HepG2 (cell line): Measurements from ENCODE around the gene CLASP1. TPM values are rescaled to one million over a fixed set of nuclear protein-coding genes. Genes with fewer than 3 reads are reported as not detected.

Source experiments
- ATF1 ChIP-seq: IDR thresholded peaks from 2 replicates; pipeline ENCODE4 v1.6.1; 2016; ENCODE audit warnings: mild to moderate bottlenecking, control low read depth
- EED ChIP-seq: sonication (generic); formaldehyde crosslinking; IDR thresholded peaks from 2 replicates; pipeline ENCODE4 v1.5.0; 2020; ENCODE audit warnings: mild to moderate bottlenecking, missing genetic modification reagents
- ETV6 ChIP-seq: sonication (generic); formaldehyde crosslinking; conservative IDR thresholded peaks from 2 replicates; pipeline ENCODE4 v1.4.0; 2020; ENCODE audit warnings: missing genetic modification reagents
- FOXO1 ChIP-seq: sonication (generic); formaldehyde crosslinking; IDR thresholded peaks from 2 replicates; pipeline ENCODE4 v1.4.0; 2020; ENCODE audit warnings: missing genetic modification reagents
- HCFC1 ChIP-seq: fragments of 150-350 bp; IDR thresholded peaks from 2 replicates; pipeline ENCODE4 v1.6.1; 2014; ENCODE audit warnings: low read depth, low read length
- HNF4A ChIP-seq: sonication (generic); formaldehyde crosslinking; IDR thresholded peaks from 2 replicates; pipeline ENCODE4 v1.4.0; 2020; ENCODE audit warnings: missing genetic modification reagents
- KLF16 ChIP-seq, 2 experiments: sonication (generic) in 1 of 2; formaldehyde crosslinking in 1 of 2; IDR thresholded peaks; 2 replicates each; pipeline versions ENCODE4 v1.6.1 to v1.8.0; 2016 to 2023; ENCODE audit warnings: missing genetic modification reagents in 2 of 2, missing compliant biosample characterization in 1 of 2
- MAF1 ChIP-seq: sonication (generic); formaldehyde crosslinking; IDR thresholded peaks from 2 replicates; pipeline ENCODE4 v1.5.0; 2020; ENCODE audit warnings: missing genetic modification reagents, borderline replicate concordance
- PBX3 ChIP-seq: sonication (generic); formaldehyde crosslinking; IDR thresholded peaks from 2 replicates; pipeline ENCODE4 v1.8.1; 2023; ENCODE audit warnings: missing genetic modification reagents, inconsistent platforms, borderline replicate concordance
- PPARG ChIP-seq: conservative IDR thresholded peaks from 2 replicates; pipeline ENCODE4 v1.6.1; 2016; ENCODE audit warnings: missing biosample characterization, missing genetic modification reagents
- RFXANK ChIP-seq: IDR thresholded peaks from 2 replicates; pipeline ENCODE4 v1.6.1; 2016
- SKI ChIP-seq: fragments of 450-650 bp; IDR thresholded peaks from one replicate; pipeline ENCODE4 v1.6.1; 2018; ENCODE audit warnings: mild to moderate bottlenecking; ENCODE audit not compliant: partially characterized antibody
- ZNF10 ChIP-seq: sonication (generic); formaldehyde crosslinking; IDR thresholded peaks from 2 replicates; pipeline ENCODE4 v1.4.0; 2020; ENCODE audit warnings: mild to moderate bottlenecking, low read depth, missing genetic modification reagents, borderline replicate concordance
- ZNF263 ChIP-seq: sonication (generic); formaldehyde crosslinking; IDR thresholded peaks from 2 replicates; pipeline ENCODE4 v1.4.0; 2020; ENCODE audit warnings: missing genetic modification reagents
- ZNF501 ChIP-seq: sonication (generic); formaldehyde crosslinking; IDR thresholded peaks from 2 replicates; pipeline ENCODE4 v1.5.1; 2020; ENCODE audit warnings: mild to moderate bottlenecking, moderate library complexity, missing genetic modification reagents
- ZNF678 ChIP-seq: sonication (generic); formaldehyde crosslinking; IDR thresholded peaks from 2 replicates; pipeline ENCODE4 v1.4.0; 2020; ENCODE audit warnings: mild to moderate bottlenecking, missing genetic modification reagents
- ZNF724P ChIP-seq: sonication (generic); formaldehyde crosslinking; IDR thresholded peaks from 2 replicates; pipeline ENCODE4 v1.8.0; 2022; ENCODE audit warnings: missing genetic modification reagents, borderline replicate concordance
- ZNF766 ChIP-seq: sonication (generic); formaldehyde crosslinking; IDR thresholded peaks from 2 replicates; pipeline ENCODE4 v1.5.0; 2020; ENCODE audit warnings: missing genetic modification reagents, borderline replicate concordance
- ZSCAN20 ChIP-seq: sonication (generic); formaldehyde crosslinking; IDR thresholded peaks from 2 replicates; pipeline ENCODE4 v1.4.0; 2020; ENCODE audit warnings: missing genetic modification reagents, mild to moderate bottlenecking, borderline replicate concordance
- polyA plus RNA-seq, 8 experiments: library from polyadenylated mRNA; depleted of rRNA in 3 of 8; stranded (reverse) in 7 of 8; unstranded in 1 of 8; fragments of >200 nt; fragmentation: Illumina TruSeq in 4 of 8; extraction: Trizol in 4 of 8; gene quantifications; 2 replicates each; pipeline versions ENCODE4 v1.2.1 to v1.2.3, GENCODE V29; 2011 to 2016; ENCODE audit warnings: low read depth in 4 of 8, missing spikeins in 1 of 8, mixed read lengths in 1 of 8; ENCODE audit not compliant: insufficient read depth in 1 of 8
- total RNA-seq, 5 experiments: library from RNA; depleted of rRNA; stranded (reverse); fragments of >200 nt; fragmentation: Illumina TruSeq; extraction: Trizol; gene quantifications; 2 replicates each; pipeline ENCODE4 v1.2.3, GENCODE V29; 2016; ENCODE audit warnings: low read depth in 1 of 5
- TF ChIP-seq, protein P1 (sequence below): sonication (generic); formaldehyde crosslinking; IDR thresholded peaks from 2 replicates; pipeline ENCODE4 v1.5.1; 2020; ENCODE audit warnings: mild to moderate bottlenecking, missing genetic modification reagents, borderline replicate concordance
- TF ChIP-seq, protein P2 (sequence below), 2 experiments: fragments of 450-650 bp in 1 of 2; sonication (generic) in 1 of 2; formaldehyde crosslinking; IDR thresholded peaks; 2 replicates each; pipeline versions ENCODE4 v1.5.0 to v1.8.0; 2020 to 2022; ENCODE audit warnings: mild to moderate bottlenecking in 1 of 2, missing genetic modification reagents in 1 of 2
- TF ChIP-seq, protein P3 (sequence below): sonication (generic); formaldehyde crosslinking; IDR thresholded peaks from 2 replicates; pipeline ENCODE4 v1.4.0; 2020; ENCODE audit warnings: missing genetic modification reagents

CLASP1 gene
- total and polyA plus RNA-seq, 2 of the 13 experiments (the other 11 are each of a cell fraction or from before 2014, with no cell fraction given) = 11.7 to 47.9 TPM

DNA sequence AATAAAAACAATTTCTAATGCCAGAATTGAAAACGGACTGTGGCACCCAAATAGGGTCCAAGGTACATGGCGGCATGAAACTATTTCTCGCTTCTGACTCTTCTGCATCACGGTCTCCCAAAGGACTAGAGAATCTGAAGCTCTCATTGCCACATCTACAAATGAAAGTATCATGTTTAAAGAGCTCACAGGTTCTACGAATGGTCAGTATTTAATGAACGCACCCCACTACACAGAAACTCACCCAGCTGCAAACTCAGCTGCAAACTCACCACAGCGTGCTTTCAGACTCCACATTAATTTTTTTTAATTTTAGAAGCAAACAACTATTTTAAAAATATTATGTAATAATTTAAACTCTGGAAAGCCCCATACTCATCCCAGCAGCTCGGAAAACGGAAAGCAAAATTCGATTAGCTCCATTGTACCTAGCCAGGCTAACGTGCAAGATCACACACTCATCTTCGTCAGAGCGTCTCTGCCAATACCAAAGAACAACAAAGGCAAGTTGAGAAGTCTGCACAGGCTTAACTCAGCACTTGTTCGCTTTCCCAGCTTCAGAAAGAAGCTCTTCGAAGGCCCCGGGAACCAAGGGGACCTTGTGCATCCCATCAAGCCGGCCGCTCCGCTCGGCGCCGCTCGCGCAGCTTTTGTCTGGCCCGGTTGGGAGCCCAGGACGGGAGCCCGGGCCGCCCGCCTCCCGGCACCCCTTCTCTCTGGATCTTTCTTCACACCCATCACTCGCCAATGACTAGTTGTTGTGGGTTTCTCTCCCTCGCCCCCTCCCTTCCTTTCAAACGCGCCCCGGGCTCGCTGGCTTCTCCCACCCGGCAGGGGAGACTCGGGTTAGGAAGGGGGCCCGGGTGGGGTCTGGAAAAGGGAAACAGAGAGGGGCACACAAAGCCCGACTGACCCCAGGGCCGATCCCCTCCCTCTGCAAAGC lies 785 bp downstream of the CLASP1 start (continued):
- TF ChIP-seq, protein P1, sequence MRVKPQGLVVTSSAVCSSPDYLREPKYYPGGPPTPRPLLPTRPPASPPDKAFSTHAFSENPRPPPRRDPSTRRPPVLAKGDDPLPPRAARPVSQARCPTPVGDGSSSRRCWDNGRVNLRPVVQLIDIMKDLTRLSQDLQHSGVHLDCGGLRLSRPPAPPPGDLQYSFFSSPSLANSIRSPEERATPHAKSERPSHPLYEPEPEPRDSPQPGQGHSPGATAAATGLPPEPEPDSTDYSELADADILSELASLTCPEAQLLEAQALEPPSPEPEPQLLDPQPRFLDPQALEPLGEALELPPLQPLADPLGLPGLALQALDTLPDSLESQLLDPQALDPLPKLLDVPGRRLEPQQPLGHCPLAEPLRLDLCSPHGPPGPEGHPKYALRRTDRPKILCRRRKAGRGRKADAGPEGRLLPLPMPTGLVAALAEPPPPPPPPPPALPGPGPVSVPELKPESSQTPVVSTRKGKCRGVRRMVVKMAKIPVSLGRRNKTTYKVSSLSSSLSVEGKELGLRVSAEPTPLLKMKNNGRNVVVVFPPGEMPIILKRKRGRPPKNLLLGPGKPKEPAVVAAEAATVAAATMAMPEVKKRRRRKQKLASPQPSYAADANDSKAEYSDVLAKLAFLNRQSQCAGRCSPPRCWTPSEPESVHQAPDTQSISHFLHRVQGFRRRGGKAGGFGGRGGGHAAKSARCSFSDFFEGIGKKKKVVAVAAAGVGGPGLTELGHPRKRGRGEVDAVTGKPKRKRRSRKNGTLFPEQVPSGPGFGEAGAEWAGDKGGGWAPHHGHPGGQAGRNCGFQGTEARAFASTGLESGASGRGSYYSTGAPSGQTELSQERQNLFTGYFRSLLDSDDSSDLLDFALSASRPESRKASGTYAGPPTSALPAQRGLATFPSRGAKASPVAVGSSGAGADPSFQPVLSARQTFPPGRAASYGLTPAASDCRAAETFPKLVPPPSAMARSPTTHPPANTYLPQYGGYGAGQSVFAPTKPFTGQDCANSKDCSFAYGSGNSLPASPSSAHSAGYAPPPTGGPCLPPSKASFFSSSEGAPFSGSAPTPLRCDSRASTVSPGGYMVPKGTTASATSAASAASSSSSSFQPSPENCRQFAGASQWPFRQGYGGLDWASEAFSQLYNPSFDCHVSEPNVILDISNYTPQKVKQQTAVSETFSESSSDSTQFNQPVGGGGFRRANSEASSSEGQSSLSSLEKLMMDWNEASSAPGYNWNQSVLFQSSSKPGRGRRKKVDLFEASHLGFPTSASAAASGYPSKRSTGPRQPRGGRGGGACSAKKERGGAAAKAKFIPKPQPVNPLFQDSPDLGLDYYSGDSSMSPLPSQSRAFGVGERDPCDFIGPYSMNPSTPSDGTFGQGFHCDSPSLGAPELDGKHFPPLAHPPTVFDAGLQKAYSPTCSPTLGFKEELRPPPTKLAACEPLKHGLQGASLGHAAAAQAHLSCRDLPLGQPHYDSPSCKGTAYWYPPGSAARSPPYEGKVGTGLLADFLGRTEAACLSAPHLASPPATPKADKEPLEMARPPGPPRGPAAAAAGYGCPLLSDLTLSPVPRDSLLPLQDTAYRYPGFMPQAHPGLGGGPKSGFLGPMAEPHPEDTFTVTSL (CRISPR knock-in tag) = no peak
- no peak for TF ChIP-seq ZNF263
- TF ChIP-seq PPARG (CRISPR knock-in tag) = no peak
- peak; percentile 71 for TF ChIP-seq ZSCAN20 (CRISPR knock-in tag)
- TF ChIP-seq HNF4A (CRISPR knock-in tag) = 0 out of 2 replicates have a peak, but pooled peaks have one; percentile 4
- TF ChIP-seq, protein P2, sequence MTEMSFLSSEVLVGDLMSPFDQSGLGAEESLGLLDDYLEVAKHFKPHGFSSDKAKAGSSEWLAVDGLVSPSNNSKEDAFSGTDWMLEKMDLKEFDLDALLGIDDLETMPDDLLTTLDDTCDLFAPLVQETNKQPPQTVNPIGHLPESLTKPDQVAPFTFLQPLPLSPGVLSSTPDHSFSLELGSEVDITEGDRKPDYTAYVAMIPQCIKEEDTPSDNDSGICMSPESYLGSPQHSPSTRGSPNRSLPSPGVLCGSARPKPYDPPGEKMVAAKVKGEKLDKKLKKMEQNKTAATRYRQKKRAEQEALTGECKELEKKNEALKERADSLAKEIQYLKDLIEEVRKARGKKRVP (CRISPR knock-in tag; IDR thresholded peaks at IDR 0.05) = no peak
- no peak for TF ChIP-seq ZNF678
- TF ChIP-seq ZNF501 (CRISPR knock-in tag) = 0 out of 2 replicates have a peak, but pooled peaks have one; percentile 19
- no peak for TF ChIP-seq ZNF766
- TF ChIP-seq ZNF724P = no peak
- TF ChIP-seq, protein P3, sequence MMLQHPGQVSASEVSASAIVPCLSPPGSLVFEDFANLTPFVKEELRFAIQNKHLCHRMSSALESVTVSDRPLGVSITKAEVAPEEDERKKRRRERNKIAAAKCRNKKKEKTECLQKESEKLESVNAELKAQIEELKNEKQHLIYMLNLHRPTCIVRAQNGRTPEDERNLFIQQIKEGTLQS (CRISPR knock-in tag) = no peak
- no peak for TF ChIP-seq RFXANK
- no peak for TF ChIP-seq ETV6 (CRISPR knock-in tag)
- no peak for TF ChIP-seq KLF16 (CRISPR knock-in tag; IDR thresholded peaks at IDR 0.05)
- TF ChIP-seq ATF1 (CRISPR knock-in tag) = peak; percentile 33; the same call in 1 of the 2 replicates
- TF ChIP-seq ZNF10 (CRISPR knock-in tag) = no peak
- TF ChIP-seq EED (CRISPR knock-in tag) = no peak
- no peak for TF ChIP-seq HCFC1
- TF ChIP-seq PBX3 (CRISPR knock-in tag) = no peak
- no peak for TF ChIP-seq FOXO1 (CRISPR knock-in tag)
- TF ChIP-seq MAF1 = no peak
- no peak for TF ChIP-seq SKI
